Ishikawa (cell line): ENCODE measurements around the gene MESD.

Experiments used
- CEBPB ChIP-seq: IDR thresholded peaks from 2 replicates; pipeline ENCODE4 v1.6.1; 2012
- CREB1 ChIP-seq: IDR thresholded peaks from 2 replicates; pipeline ENCODE4 v1.6.1; 2012; ENCODE audit warnings: low read depth
- EGR1 ChIP-seq: IDR thresholded peaks from 2 replicates; pipeline ENCODE4 v1.6.1; 2012
- EP300 ChIP-seq: IDR thresholded peaks from 2 replicates; pipeline ENCODE4 v1.6.1; 2012; ENCODE audit warnings: borderline replicate concordance
- FOXM1 ChIP-seq: IDR thresholded peaks from 2 replicates; pipeline ENCODE4 v1.6.1; 2012; ENCODE audit warnings: low read depth, borderline replicate concordance
- MAX ChIP-seq: IDR thresholded peaks from 2 replicates; pipeline ENCODE4 v1.6.1; 2012
- RAD21 ChIP-seq: IDR thresholded peaks from 2 replicates; pipeline ENCODE4 v1.6.1; 2012; ENCODE audit warnings: low read depth

GRCh38 chr15:80990955-80991354, 1.3 kb upstream of the MESD start:
- TF ChIP-seq MAX (no peak), EP300 (no peak), CEBPB (no peak), FOXM1 (no peak), RAD21 (no peak), CREB1 (no peak), EGR1 (no peak)
